ENCODE measurements around the gene ANKFN1.
"Not testable (repeated sequence)": the region's sequence is repeated elsewhere in the genome, so short reads cannot be mapped to it uniquely, and the experiment has no call there.

ANKFN1 gene

DNA sequence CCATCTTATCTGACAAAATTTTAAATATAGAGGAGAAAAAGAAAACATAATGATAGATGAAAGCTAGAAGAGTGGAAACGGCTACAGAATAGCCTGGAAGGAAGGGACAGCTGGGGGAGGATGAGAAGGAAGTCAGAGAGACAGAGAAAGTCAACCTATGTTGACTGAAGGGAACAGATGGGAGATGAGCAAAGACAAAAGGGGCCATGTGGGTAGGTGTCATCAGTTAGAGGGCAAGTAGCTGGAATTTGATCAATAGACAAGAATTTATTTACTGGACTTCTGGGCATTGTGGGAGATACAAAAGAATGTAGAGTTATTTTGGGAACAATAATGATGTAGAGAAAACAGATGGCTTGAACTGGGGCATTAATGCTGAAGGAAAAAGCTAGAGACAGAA lies 194.4 kb downstream of the ANKFN1 start:
- no peak for DNase-seq (ENCODE audit: low read depth in 2 of 2)

DNA sequence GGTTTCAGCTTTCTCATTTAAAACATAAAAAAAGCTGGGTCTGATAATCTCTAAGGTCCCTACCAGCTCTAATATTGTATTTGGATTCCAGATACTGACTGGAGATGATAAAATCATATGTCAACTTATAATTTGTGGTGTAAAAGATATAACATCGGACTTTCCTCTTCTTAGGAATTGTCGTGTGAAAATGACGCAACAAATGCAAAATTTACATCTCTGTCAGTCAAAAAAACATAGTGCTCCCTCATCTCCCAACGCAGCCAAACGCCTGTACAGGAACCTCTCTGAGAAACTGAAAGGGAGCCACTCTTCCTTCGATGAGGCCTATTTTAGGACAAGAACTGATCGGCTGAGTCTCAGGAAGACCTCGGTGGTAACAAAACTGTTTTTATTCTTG lies 197.3 kb downstream of the ANKFN1 start:
- DNase-seq (ENCODE audit: low read depth in 2 of 2): no peak

DNA sequence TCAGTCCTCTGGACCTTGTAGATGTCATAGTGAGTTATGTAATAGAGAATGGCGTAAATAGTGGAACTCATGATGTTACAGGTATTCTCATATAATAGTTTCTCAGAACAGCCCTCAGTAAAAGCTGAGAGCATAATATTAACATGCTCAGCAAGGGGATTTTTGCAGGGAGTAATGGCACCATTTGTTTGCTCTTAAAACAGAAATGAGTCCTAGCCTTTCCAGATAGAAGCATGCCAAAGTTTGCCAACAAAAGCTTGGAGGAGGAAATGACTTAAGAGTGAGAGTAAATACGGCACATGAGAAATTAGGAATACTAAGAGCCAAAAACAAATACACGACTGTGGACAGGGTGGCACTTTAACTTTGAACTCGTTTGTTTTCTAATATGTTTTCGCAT lies 198.4 kb downstream of the ANKFN1 start:
- no peak for DNase-seq (ENCODE audit: low read depth in 2 of 2)

DNA sequence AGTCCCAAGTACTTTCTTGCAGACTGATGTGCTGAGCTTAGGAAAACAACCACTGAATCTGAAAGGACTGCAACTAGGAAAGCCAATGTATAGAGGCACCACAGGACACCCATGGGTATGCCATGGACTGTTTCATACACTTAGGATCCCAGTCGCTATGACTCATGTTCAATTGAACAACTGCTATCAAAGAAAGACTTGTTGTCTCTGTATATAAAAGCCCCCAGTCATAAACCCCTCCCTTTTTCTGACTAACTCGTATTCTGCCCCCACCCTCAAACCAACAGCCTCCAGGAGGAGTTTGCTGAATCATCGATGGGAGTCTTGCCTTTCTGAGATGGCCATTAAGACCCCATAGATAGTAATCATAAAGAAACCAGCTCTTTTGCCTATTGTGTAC lies 205.4 kb downstream of the ANKFN1 start:
- DNase-seq (ENCODE audit: low read depth in 2 of 2): no peak

DNA sequence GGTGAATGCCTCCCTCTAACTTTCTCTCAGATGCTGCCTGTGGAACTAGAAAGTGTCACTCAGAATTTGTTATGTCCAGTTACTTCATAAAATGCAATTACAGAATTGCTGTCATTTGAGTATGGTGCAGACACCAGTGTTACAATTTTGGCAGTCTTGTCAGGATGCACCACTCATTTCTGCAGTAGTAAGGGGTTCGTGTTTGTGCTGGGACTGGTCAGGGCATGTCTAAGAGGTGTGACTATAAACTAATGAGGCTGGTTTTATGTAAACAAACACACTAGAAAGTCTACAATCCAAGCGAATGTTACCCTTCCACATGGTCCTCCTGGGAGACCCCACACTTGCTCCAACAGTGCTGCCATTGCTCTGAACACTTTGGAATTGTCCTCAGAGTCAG lies 206.2 kb downstream of the ANKFN1 start:
- no peak for DNase-seq (ENCODE audit: low read depth in 2 of 2)

DNA sequence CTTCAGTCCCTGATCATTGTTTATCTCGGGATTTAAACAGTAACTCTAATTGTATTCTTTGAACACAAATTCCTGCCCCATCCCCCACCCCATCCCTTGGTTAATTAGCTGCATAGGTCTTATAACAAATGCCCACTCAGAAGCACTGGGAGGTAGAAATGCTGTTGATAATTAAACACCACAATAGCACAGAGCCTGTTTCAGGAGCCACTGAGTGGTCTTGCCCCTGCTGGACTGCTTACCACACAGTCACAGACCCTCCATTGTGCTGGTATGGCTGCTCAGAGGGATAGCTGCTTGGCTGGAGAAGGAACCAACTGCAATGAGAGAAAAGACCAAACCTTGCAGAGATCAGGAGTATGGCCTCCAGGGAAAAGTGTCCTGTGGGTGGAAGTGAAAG lies 214.1 kb downstream of the ANKFN1 start:
- DNase-seq (ENCODE audit: low read depth in 2 of 2): no peak

DNA sequence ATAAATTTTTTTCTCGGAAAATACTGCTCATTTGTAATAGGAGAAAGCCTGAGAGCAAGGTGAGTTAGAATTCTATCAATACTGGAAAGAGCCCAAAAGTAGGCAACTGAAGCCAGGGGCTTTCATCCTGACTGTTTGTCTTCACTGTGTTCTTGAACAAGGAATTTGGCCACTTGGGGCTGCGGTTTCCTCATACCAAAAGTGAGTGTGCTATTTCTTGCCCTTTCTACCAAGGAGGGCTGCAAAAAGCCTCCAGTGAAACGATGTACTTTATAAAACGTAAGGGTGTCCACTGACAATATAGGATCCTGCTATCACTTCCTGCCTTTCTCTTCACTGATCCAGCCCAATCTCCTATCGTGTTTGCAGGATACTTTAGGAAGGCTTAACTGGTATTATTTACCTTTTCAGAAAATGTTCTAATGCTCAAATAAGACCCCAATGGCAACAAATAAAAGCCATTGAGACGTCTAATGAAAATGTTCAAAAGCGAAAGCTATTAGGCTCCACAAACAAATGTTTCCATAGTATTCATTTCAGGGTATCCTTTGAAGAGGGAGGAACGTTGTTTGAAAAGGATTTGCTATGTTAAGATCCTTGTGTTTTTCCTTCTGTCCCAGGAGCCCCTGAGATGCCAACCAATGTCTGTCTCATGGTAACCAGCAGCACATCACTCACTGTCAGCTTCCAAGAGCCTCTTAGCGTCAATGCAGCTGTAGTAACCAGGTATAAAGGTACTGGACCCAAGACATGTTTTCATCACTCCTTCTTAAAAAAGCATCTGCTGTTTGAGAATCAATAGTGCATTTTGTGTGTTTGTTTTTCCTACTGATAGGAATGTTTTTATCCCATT lies 220.9 kb downstream of the ANKFN1 start:
- no peak for DNase-seq (ENCODE audit: low read depth in 2 of 2)

DNA sequence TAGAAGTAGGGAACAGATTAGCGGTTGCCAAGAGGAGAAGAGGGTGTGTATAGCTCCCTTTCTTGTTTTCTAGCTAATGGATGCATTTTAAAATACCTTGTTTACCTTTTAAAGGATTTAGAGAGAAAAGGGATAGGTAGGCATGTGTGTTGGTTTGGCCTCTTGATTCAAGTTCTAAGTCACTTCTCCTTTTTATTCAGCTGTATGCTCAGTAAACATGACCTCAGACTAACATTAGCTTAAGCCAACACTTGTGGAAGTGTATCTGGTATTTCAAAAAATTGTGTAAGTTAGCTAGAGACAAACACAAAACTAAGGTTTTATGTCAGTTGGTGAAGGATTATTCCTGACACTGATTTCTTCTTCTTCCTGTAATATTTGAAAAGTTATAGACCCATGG lies 236.1 kb downstream of the ANKFN1 start:
- DNase-seq (ENCODE audit: low read depth in 2 of 2): no peak

DNA sequence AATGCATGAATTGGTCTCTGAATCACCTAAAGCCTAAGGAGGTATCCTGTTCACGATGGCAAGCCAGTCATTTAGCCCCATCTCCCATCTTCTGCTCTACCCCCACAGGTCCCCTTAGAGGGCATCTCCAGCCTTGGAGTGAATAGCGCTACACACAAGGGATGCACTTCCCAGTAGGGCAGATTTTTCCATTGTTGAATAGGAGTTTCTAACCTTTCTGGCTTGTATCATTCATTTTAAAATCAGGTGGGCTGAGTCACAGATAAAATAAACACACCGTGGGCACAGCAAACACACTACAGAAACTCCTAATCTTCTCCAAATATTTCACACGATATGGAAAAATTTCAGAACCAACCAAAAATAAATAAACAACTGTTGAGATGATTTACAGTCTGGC lies 239.0 kb downstream of the ANKFN1 start:
- DNase-seq (ENCODE audit: low read depth in 2 of 2): no peak

DNA sequence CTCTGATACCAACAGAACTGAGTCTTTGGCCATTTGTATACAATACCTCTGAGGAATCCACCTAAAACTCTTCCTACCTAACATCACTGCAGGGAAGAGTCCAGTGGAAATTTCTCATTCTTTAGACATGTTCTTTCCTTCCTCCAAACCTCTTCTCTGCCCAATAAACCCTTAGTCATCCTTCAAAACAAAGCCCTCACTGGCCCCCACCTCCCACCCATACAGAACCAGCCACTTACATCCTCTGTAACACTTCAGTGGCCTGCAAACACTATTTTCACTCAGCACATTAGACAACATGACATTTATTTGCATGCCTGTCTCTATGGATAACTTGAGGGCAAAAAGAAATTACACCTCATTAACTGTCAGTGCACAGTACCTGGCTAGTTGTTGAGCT lies 239.9 kb downstream of the ANKFN1 start:
- DNase-seq (ENCODE audit: low read depth in 2 of 2): no peak

DNA sequence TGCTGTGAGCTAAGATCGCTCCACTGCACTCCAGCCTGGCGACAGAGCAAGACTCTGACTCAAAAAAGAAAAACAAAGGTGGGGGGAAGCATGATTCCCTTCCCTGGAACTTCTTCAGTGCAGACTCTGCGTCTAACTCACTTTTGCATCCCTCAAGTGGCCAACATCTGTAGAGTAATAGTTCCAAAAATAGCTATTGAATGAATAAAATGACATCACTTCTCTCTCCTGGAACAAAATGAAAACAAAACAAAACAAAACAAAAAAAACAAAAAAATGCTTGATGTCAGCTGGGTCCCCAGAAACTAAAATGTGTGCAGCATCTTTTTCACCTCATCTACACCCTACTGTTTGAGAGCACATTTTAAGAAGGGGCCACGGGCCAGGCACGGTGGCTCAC lies 242.5 kb downstream of the ANKFN1 start:
- no peak for DNase-seq (ENCODE audit: low read depth in 2 of 2)

DNA sequence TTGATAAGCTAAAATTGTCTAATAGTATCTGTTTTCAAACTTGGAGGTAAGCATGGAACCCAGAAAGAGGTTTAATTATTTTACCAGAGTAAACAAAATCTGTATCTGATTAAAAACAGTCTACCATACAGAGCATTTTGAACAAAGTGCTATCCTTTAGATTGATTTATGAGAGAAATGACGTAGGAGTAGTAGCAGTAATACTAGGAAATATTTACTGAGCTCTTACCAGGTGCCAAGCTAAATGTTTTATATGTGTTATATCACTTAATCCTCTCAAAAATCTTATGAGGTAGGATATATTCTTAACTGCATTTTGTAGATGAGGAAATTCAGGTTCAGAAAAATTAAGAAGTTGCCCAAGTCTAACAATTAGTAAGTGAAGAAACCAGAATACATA lies 253.8 kb downstream of the ANKFN1 start:
- DNase-seq (ENCODE audit: low read depth in 2 of 2): no peak

DNA sequence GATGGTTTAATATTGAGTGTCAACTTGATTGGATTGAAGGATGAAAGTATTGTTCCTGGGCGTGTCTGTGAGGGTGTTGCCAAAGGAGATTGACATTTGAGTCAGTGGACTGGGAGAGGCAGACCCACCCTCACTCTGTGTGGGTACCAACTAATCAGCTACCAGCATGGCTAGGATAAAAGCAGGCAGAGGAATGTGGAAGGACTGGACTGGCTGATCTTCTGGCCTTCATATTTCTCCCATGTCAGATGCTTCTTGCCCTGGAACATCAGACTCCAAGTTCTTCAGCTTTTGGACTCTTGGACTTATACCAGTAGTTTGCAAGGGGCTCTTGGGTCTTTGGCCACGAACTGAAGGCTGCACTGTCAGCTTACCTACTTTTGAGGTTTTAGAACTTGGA lies 259.1 kb downstream of the ANKFN1 start:
- not testable (repeated sequence) for DNase-seq (ENCODE audit: low read depth in 2 of 2)

DNA sequence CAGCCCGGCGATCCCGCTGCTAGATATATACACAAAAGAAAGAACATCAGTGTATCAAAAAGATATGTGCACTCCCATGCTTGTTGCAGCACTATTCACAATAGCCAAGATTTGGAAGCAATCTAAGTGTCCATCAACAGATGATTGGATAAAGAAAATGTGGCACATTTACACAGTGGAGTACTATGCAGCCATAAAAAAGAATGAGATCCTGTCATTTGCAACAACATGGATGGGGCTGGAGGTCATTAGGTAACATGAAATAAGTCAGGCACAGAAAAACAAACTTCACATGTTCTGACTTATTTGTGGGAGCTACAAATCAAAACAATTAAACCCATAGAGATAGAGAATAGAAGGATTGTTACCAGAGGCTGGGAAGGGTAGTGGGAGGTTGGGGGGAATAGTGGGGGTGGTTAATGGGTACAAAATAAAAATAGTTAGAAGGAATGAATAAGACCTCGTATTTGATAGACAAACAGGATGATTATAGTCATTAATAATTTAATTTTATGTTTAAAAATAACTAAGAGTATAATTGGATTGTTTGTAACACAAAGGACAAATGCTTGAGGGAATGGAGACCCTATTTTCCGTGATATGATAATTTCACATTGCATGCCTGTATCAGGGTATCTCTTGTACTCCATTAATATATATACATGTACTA lies 263.5 kb downstream of the ANKFN1 start:
- DNase-seq (ENCODE audit: low read depth in 2 of 2): no peak

DNA sequence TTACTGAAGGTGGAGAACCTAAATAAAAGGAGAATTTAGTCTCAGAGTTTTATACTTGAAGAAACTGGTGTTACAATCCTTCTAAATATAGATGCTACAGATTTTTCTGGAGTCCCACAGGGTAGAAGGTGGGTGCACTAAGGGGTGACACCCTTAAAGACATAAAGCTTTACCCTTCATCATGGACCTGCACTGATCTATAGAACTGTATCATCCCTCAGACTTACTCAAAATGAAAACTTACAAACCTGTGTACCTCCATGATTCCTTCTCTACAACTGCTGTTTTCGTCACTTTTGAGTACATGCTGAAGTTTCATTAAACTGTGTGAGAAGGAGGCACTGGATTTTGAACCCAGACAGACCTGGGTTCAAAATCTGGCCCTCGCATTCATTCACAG lies 270.7 kb downstream of the ANKFN1 start:
- DNase-seq (ENCODE audit: low read depth in 2 of 2): no peak

DNA sequence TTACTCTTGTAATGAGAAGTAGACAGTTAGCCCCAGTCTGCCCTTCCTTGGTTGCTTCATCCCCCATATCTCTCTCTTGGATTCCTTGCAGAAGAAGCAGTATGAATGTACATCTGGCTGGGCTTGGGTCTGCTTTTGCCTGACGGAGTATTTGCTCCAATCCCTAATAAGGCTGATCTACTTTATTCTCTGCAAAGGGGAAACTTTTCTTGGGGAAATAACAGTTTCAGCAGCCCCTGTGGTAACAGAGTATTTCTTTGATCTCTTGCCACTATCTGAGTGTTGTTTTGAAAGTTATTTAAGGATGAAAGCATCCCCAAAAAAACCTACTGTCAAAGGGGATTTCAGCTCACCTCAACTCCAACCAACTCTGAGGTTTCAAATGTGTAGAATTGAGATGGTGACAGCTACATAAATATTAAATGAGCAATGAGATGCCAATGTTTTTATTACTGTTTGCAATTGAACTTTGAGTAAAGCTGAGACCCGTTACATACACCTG lies 271.3 kb downstream of the ANKFN1 start:
- no peak for DNase-seq (ENCODE audit: low read depth in 2 of 2)

DNA sequence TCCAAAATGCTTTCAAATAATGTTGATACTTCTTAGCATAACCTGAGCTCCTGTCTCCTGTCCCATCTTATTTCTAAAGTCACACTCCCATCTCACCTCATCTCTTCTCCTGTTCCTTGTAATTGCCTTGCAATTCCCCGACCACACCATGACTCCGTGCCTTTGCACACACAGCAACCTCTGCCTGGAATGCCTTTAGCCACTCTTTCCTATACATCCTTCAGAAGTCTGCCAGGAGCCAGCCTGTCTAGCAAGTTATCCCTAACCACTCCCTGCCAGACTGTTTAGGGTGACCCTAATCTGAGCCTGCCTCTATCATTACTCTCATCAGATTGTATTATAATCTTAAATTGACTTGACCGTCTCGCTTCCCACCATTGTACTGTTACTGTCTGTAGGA lies 272.2 kb downstream of the ANKFN1 start:
- no peak for DNase-seq (ENCODE audit: low read depth in 2 of 2)

DNA sequence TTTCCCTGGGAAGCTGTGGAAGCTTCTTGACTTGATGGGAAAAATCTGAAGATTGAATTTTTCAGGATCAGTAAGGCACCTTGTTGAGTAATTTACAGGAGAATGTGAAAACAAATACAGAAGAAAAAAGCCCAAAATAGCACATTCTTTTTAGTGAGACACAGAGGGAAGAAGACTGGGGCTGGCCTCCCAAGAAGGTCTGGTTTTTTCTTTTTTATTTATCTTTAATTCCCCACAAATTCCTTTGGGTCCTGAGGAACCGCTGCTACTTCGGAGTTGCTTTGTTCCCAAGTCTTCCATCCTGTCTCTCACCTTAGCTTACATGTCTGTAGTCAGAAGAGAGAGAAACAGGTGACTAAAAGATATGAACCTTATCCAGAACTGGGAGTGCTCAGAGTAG lies 273.6 kb downstream of the ANKFN1 start:
- DNase-seq (ENCODE audit: low read depth in 2 of 2): no peak

DNA sequence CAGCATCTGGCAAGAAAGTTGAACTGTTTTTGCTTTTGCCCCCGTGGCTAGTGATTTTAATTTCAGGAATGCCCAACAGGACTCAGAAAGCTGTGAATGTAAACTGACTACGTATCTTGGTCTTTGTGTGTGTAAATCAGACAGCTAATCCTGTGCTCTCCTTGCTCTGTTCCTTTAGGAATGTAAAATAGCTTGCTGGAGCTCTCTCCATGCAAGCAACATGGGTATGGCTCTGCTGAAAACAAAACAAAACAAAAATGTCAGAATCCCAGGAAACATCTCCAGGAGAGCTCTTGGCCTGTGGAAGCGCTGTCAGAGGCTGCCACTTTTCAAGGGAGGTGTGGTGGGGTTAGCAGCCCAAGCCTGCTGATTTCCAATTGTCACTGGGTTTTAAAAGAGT lies 278.5 kb downstream of the ANKFN1 start:
- DNase-seq (ENCODE audit: low read depth in 2 of 2): no peak

DNA sequence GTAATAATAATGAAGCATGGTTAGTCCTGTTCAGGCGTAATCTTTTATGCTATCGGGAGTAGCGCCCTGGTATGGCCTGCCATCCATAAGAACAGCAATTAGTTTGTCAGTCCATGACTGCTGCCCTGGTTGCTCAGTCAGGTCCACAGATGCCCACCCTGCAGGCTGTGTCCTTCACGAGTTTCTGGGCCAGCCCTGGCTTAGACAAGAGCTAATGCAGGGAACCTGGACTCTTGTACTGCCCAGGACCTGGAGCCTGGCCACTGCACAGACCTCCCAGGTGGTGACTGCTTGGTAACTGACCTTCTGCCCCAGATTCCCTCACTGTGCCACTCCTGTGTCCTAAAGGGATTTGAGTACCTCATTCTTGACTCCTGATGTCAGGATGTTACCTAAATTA lies 279.2 kb downstream of the ANKFN1 start:
- DNase-seq (ENCODE audit: low read depth in 2 of 2): no peak

DNA sequence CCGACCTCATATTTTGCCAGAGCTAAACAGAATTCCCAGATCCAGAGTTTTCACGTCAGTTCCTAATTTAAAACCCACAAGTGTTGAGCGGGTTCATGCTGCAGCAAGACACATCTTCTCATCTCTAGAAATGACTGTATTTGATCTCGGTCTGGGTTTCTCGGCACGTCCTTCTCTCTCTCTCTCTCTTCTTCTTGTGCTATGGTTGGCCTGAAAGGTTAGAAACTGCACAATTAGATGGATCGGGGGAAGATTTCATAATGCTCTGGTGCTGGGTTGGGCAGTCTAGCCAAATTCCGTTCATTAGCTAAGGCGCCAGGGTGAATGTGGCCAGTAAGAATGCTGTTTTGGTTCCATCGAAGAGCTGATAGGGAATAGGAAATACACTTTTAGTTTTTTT lies 281.3 kb downstream of the ANKFN1 start:
- no peak for DNase-seq (ENCODE audit: low read depth in 2 of 2)

DNA sequence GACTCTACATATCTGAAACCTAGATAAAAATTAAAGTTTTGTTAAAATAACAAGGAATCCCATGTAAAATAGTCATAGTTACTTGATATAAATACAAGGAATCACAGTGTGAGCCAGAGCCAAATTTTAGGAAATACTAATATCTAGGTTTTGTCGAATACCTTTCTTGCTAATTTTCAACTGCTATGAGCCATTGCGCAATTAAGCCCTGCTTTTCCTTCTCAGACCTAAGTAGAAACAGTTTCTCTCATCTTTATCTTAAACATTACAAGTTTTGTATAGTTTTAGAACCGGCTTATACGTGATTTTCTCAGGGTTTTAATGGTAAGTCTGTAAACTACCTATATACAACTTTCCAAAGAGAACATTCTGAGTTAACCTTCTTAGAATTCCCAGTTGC lies 282.9 kb downstream of the ANKFN1 start:
- DNase-seq (ENCODE audit: low read depth in 2 of 2): no peak

DNA sequence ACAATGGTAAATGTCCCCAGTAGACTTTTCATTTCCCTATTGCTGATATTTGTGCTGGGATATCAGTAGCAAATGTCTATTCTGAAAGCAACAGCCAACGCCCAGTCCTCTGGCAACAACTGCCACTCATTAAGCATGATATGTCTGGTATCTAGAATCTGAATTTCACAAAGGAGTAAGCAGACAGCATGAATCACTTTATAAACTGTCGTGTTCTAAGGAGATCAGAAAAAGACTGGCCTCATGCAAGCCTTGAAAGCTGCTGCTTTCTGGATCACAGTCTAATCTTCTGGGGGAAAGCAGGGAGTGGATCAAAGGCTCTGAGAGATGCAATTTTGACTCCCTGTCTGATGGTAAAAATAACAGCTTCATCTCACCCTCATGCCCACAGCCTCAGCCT lies 287.1 kb downstream of the ANKFN1 start:
- DNase-seq (ENCODE audit: low read depth in 2 of 2): no peak
